Measurements from ENCODE around the gene CD99. TPM values are rescaled to one million over a fixed set of nuclear protein-coding genes. Genes with fewer than 3 reads are reported as not detected.
A peak's percentile ranks its signal among the peaks of the same experiment; 100 is the strongest.

The CD99 gene
- total RNA-seq (2014; rRNA removed; shearing (Covaris generic)), result 409 and 426 TPM in 2 replicates
- polyA plus RNA-seq (2014; cell fraction: nucleus; rRNA removed), result 164 and 229 TPM in 2 replicates

DNA sequence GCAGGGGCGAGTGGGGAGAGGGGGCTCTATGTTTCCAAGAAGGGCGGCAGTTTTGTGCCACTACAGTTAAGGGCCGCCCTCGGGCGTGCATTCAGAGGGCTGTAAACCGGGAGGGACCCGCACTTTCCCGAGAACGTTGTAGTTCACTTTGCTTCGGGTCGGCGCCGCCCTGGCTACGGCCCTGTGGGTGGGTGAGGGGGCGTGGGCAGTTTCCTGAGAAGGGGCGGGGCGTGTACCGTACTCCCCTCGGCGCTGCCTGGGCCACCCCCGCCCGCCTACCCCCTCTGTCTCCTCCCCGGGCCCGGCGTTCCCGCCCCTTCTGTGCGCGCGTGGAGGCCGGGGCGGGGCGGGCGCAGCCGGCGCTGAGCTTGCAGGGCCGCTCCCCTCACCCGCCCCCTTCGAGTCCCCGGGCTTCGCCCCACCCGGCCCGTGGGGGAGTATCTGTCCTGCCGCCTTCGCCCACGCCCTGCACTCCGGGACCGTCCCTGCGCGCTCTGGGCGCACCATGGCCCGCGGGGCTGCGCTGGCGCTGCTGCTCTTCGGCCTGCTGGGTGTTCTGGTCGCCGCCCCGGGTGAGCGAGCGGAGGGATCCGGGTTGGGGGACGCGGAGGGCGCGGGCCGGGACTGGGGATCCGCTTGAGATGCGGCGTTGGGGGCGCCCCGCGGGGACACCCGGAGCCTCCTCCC is at the start of gene CD99:
Gene CD99, plus strand, starts transcription at position 440 of the 687 bp plus-strand sequence. Its CDS starts 66 bp downstream, at position 506.
- DNase-seq (ENCODE audit: extremely low read depth, low read depth), result peak; percentile 74

- no peak for DNase-seq (ENCODE audit: extremely low read depth, low read depth)
These were observed 48.9 kb upstream of the CD99 start for GRCh38 chrX:2642146-2642545.

- DNase-seq (ENCODE audit: extremely low read depth, low read depth), result no peak
These were observed 48.3 kb upstream of the CD99 start for GRCh38 chrX:2642791-2643190.

DNA sequence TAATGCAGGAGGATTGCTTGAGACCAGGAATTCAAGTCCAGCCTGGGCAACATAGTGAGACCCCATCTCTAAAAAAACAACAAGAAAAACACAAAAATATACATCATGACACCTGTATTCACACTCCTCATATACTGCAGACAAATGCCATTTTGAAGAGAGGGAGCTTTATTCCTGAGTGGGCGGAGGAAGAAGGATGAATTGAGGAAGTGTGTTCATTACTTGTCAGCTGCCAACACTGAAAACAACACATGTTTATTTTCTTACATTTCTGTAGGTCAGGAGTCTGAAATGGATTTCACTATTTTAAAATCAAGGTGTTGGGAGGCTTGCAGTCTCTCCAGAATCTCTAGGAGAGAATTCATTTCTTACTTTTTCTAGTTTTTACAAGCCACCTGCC is 47.2 kb upstream of the CD99 start:
- no peak for DNase-seq (ENCODE audit: extremely low read depth, low read depth)

DNA sequence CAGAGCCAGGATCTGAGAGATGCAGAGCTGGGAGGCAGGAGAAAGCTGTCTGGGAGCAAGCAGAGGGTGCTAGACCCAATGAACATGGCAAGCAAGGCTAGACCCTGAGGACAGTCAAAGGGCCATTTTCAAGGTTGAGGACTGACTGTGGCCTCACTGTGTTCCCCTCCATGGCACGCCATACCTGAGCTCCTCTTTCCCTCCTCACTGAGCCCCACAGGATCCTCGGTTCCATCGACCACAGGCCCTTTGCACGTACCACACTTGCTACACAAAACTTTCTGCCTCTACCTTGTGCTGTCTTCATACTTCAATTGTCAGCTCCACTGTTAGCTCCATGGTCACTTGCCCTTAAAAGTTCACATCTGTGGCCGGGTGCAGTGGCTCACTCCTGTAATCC is 45.5 kb upstream of the CD99 start:
- no peak for DNase-seq (ENCODE audit: extremely low read depth, low read depth)

DNA sequence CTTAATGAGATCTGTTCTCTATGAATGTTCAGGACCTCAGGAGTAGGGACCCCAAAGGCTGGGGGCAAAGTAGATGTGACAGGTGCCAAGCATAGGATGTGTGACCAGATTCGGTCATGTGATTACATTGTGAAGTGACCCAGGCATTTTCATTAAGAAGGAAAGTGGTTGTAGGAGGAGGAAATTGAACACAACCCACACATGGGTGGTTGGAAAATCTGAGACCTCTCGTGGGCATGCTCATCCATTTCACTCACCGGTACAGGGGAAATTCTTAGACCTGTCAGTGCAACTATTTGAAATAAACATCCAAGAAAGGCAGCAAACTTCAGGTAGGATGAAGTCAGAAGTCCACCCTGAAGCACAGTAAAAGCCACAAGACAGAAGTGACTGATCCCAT is 43.5 kb upstream of the CD99 start:
- DNase-seq (ENCODE audit: extremely low read depth, low read depth), result no peak

- DNase-seq (ENCODE audit: extremely low read depth, low read depth), result no peak
These were observed 41.1 kb upstream of the CD99 start for GRCh38 chrX:2650037-2650436.

DNA sequence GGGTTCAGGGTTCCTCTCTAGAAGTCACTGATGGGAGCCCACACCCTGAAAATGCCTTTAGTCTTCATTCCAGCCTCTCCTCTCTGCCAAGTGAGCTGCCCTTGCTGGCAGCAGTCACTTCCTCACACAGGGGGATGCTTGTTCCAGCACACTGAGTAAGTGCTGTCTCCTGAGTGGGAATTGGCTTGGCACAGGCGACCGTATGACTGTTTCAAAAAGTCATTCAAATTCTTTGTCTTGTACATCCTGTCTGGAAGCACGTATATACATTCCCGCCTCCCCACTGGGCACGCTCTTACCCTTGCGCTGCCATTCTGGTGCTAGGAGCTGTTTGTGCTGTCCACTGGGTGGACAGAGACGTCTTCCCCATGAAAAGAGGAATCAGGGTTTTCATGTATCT is 40.2 kb upstream of the CD99 start:
- no peak for DNase-seq (ENCODE audit: extremely low read depth, low read depth)

DNA sequence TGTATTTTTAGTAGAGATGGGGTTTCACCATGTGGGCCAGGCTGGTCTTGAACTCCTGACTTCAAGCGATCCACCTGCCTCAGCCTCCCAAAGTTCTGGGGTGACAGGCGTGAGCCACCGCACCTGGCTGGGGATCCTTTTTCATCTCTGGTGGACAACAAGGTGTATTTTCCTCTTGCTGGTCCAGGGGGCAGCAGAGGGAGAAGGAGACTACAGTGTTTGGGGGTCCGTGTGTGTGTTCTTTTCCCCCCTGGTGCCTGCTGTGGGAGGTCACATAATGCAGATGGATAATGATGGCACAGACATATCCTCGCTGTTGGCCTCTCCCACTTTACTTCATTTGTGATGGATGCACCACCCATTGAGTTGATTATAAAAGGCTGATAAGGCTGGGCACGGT is 39.0 kb upstream of the CD99 start:
- no peak for DNase-seq (ENCODE audit: extremely low read depth, low read depth)

DNA sequence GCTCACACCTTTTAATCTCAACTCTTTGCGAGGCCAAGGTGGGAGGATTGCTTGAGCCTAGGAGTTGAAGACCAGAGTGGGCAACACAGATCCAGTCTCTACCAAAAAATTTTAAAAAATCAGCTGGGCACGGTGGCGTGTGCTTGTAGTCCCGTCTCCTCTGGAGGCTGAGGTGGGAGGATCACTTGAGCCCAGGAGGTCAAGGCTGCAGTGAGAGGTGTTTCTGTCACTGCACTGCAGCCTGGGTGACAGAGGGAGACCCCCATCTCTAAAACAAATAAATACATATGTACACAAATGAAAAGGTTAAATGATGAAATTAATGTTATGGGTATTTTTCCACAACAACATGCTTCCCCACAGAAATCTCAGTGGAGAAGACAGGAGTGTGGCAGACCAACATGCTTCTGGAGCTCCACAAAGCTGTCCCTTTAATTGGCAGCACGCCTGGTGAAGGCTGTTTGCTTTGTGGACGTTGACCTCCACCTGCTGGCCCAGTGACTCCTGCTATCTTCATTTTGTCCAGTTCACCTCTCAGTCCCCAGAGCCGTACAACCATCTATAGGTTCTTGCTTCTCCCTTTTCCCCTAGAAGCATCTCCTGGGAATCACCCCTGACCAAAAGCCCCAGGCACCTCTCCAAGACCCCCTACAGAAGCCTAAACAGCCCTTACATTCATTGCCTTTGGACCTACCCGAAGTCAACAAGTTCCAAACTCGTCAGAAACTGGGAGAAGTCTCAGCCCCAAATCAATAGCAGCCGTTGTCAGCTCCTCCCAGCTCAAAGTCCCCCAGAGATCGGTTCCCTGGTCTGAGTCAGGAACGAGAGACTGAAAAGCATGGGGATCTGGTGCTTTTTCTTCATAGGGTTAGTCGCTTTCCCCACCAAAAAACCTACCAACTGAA is 36.4 kb upstream of the CD99 start:
- DNase-seq (ENCODE audit: extremely low read depth, low read depth), result no peak

DNA sequence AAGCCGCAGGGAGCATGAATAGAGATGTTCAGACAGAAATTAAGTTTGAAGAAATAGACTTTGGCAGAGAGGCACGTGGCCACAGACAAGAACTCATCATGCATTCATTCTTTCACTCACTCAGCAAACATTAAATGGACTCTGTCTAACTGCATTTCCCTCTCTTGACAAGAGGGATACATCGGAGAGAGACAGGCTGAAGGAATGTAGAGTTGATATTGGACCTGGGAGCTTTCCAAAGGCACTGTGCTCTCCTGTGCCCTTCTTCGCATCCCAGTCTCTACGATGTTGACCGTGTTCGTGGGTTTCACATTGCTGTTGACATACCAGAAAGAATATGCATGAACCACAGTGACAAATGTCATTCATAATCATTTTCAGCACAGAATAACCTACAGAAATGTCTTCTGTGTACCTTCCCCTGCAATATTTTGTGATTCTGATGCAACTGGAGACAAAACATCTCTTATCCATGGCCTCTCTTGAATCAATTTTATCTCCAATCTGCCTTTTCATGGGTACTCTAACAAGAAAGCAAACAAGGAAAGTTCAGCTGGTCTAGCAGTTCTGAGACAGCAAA is 34.7 kb upstream of the CD99 start:
- DNase-seq (ENCODE audit: extremely low read depth, low read depth), result no peak

GRCh38 chrX:2657532-2658113 is 33.5 kb upstream of the CD99 start:
- DNase-seq (ENCODE audit: extremely low read depth, low read depth), result no peak

- DNase-seq (ENCODE audit: extremely low read depth, low read depth), result no peak
These were observed 32.4 kb upstream of the CD99 start for GRCh38 chrX:2658585-2659292.

DNA sequence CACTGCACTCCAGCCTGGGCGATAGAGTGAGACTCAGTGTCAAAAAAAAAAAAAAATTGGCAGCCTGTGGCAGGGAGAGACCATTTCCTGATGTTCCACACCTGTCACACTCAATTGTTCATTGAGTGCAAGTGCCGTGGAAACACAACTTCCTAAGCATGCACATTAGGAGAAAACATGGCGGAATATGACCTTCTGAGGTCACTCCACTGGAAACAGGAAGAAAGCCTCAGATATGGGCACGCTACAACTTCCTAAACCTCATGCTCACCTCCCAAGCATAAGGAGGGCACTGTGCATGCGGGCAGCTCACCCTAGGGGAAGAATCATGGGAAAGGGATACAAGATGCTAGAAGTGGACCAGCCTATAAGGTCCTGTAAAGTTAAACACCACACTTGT is 28.5 kb upstream of the CD99 start:
- DNase-seq (ENCODE audit: extremely low read depth, low read depth), result no peak

DNA sequence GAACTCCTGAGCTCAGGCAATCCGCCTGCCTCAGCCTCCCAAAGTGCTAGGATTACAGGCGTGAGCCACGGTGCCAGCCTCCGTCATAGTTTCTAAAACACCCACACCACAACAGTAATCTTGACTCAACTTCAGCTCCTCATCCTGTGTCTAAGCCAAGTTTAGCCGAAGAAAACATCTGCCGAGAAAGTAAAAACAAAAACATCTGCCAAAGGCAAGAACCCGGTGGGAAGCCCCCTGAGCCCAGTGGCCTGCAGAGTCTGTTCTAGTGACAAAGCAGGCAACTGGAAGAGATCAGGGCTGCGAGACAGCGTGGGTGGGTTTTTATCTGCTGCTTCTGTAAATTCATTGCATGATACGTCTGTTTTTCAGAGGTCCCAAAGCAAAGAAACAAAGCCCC is 26.6 kb upstream of the CD99 start:
- DNase-seq (ENCODE audit: extremely low read depth, low read depth), result no peak

DNA sequence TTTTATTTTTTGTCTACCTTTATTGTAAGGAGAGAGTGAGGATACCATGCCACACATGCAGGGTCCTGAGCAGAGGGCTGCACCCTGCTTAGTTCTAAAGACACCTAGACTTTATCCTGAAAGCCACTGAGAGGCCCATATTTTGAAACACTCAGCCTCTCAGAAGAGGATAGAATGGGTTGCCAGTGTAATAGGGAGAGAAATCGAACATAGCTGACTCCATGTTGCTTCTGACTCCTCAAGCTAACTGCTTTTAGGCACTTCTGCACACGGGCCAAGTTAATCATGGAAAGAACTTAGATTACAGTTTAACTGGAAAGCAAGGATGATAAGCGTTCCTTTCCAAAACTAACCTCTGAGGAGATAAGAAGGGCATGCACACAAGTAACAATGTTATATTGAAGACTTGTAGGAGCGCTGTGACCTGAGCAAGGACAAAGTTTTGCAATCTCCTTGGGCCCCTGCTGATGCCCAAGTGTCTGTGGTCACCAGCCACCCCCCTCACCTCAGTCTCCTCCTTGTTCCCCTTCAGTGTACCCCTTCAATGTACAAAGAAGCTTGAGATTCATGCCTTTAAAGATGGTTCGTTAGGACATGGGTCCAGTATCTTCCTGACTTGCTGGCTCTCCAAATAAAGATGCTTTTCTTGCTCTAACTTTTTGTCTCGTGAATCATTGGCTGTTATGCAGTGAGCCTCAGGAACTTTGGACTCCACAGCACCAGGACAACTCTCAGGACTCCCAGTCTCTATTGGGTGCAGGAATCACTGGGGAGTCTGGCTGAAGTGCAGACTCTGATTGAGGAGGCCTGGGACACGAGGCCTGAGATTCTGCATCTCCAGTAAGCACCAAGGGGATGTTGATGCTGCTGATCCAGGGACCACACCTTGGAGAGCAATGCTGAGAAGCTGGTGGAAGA is 25.4 kb upstream of the CD99 start:
- no peak for DNase-seq (ENCODE audit: extremely low read depth, low read depth)

DNA sequence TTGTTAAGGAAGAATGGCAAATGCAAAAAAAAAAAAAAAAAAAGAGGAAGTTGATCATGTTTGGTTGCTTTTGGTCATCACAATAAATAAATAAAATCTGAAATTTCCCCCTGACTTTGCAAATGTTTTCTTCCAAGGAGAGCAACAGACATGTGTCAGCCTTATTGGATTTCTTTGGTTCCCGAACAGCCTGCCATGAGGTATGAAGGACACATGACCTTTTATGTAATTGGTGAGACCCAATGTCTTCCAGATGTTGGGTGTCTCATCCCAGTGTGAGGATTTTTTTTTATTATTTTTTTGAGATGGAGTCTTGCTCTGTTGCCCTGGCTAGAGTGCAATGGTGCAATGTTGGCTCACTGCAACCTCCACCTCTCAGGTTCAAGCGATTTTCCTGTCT is 24.6 kb upstream of the CD99 start:
- no peak for DNase-seq (ENCODE audit: extremely low read depth, low read depth)

DNA sequence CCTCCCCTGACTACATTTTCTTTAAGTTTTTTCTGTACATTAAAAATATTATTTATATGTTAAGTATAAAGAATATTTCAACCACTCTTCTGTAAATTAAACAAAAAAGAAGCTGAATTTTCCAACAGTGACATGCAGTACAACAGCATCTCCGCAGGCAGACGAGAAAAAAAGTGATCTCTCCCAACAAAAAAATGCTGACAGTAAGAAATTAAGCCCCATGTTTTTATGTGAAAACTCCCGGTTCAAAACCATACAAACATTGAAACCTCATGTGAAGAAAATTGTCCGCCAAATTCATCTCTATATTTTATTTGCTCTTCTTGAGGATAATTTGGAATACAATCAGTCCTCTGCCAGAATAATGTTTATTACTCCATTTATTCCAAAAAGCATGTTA is 20.1 kb upstream of the CD99 start:
- DNase-seq (ENCODE audit: extremely low read depth, low read depth), result no peak

DNA sequence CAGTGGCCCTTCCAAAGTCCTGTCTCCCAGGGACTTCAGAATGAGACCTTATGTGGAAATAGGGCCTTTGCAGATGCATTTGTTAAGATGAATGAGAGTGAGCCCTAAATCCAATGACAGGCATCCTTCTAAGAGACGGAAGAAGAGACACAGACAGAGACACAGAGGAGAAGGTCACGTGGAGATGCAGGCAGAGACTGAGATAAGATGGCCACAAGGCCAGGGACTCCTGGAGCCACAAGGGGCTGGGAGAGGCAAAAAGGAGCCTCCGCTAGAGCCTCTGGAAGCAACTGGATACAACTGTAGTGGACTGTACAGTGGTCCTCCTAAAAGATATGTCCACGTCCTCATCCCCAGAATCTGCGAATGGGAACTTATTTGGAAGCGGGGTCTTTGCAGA is 19.0 kb upstream of the CD99 start:
- no peak for DNase-seq (ENCODE audit: extremely low read depth, low read depth)

- DNase-seq (ENCODE audit: extremely low read depth, low read depth), result no peak
These were observed 17.5 kb upstream of the CD99 start for GRCh38 chrX:2673611-2674010.

Data from NCI-H460 (cell line).